Stimulated activated CD4-positive, alpha-beta T cell treated with anti-CD3 and anti-CD28 coated beads, TNF-alpha, amount 100 ng/mL, for 24 hours (primary cell): ENCODE results near the gene NEGR1.

Experiments
- DNase-seq, 3 experiments: peaks; one replicate each; pipeline ENCODE4 v3.0.0-alpha.2; 2020; ENCODE audit warnings: low read depth in 3 of 3

The NEGR1 gene

DNA sequence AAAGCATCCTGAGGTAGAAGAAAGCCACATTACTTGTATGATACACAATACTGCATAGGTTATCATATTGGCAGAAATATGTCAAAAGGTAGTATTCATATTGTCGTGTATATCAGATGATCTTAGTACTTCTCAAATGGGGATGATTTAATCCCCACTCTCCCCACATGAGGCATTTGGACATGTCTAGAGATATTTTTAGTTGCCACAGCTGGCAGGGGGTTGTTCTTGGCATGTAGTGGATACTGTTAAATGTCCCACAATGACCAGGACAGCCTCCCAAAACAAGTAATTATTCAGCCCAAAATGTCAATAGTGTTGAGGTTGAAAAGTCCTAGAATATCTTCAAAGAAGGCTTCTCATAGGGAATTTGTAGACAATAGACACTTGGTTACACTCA lies 162.8 kb downstream of the NEGR1 start:
- no peak for DNase-seq

DNA sequence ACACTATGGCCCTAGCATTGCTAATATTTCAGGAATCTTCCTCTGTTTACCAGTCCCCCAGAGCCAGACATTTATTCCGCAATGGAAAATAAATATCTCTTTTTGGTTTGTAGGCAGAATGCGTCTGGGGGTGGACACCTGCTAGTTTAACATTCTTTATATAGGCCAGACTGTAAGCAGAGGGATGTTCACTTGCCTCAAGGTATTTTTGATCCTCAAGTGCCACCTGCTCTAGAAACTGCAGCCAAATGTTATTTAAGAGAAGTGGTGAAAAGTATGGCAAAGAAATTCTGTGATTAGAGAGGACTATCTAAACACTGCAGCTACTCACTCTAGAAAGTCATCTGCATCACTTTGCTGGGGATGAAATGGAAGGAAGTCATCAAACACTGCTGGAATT lies 164.7 kb downstream of the NEGR1 start:
- DNase-seq = no peak

DNA sequence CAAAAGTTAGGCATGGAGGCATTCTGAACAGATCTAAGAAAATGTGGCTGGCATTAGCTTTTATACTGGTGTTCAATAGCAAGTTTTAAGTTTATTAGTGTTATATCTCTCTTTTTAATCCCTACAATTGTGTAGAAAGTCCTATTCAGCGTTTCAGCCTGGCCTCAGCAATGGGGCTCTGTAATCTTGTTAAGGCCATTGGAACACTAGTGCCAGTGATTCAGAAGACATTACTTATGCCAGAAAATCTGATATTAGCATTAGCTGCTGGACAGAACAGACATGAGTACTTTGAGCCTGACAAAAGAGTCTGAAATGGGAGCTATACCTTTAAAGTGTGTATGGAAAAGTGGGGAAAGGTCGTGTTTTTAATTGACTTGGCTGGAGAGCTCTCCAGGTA lies 167.0 kb downstream of the NEGR1 start:
- no peak for DNase-seq

DNA sequence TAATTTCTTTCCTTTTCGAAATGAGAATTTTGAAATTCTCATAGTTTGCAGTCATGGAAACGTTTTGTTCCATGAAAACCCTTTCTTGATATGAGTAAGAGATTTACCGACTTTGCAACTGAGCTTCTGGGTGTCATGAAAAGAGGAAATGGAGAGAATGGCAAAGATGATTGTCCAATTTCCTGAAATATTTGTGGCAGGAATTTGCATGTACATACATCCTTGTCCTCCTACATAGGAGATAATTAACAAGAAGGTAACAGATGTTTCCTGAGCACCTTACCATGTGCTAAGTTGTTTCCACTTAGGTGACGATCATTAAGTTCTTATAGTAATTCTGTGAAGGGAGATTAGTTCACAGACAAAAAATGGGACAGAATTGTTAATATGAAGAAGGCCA lies 170.7 kb downstream of the NEGR1 start:
- DNase-seq = no peak

DNA sequence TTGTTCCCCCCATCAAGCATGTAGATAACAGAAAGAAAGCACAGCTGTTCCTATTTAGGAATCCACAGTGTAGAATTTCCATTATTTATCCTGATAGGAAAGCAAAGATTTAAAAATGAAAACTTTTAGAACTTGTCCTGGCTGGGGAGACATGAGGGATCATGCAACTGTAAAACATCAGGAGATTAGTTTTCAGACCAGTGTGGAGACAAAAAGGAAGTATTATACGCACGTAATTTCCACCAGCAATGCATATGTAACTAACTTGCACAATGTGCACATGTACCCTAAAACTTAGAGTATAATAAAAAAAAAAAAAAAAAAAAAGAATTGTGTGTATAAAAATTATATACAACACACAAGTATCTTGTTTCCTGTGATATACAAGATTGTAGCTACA lies 172.4 kb downstream of the NEGR1 start:
- DNase-seq = no peak

DNA sequence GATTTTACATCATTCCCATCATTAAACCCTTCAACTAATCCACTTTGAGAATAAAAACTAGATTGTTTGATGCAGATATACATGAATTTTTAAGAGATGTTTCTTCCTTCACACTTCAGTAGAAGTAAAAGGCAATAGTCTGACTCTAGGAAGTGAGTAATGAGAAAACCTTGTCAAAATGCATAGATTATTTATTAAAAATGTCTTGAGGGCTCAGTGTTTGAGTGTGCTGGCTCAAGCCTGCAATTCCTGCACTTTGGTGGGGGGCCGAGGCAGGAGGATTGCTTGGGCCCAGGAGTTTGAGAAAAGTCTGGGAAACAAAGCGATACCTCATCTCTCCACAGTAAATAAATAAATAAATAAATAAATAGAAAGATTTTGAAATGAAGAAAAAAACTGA lies 177.1 kb downstream of the NEGR1 start:
- no peak for DNase-seq

DNA sequence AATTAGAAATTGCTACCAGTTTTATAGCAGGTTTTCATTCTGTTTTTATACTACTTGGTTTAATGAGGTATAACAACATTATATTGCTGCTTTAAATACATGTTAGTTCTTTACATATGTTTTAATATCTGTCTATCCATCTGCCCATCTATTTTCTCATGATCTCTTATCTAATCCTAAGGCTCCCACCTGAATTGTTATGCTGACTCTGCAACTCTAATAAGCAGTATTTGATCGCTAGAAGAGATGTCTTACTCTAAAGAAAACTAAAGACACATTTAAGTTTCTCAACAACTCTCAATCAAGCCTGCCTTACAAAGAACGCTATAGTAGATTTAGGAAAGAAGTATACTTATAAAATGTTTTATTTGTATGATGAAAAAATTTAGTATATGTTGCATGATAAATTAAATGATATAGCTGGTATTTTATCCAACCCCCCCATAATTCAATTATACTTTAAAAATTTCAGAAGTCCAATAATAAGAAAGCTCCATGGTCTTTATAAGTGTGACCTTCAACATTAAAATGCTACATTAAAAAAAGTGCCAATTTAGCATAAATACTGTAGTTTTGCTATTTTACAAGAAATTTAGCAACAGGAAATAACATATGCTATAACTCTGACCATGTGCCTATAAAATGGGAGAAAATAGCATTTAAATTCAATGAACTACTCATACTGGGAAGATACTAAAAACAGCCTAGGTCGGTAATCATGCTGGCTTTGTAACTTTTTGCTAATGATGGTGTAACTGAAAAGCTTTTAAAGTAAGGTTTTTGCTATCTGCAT lies 180.3 kb downstream of the NEGR1 start:
- DNase-seq = no peak

DNA sequence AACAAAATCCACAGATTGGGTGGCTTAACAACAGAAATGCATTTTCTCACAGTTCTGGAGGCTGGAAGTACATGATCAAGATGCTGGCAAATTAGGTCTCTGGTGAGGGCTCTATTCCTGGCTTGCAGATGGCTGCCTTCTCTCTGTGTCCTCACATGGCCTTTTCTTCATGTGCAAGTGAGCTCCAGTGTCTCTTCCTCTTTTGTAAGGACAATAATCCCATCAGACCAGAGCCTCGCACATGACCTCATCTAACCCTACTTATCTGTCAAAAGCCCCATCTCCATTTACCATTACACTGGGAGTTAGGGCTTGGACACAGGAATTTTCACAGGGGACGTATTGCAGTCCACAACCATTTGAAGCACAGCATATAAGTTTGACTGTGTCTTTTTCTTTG lies 181.6 kb downstream of the NEGR1 start:
- no peak for DNase-seq

DNA sequence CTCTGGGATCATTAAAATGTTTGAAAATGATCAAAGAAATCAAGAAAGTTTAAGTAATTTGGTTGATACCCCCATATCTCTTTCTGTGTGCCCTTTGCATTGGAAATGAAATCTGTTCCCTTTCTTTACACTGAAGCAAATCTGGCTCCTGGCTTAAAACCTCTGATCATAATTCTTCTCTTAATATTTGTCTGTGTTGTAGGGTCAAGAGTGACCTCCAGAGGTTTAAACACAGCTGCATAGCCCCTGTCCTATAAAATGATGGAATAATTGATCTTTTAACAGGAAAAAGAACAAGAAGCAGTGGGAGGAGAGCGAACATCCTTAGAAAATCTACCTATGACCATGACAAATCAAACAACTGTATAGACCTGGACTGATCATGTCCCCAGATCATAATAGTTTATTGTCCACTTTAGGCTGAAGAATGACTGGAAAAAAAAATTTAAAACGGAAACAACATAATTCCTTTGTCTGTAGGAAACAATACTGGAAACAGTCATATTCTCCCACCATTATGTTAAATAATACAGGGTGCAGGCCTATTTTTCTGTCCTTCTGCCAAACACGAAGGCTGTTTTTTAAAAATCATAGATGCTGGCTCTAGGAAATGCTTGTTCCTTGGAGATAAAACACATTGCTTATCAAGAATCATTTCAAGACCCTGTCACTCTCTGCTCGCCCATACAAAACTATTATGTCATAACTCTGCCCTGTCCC lies 184.3 kb downstream of the NEGR1 start:
- DNase-seq = no peak

DNA sequence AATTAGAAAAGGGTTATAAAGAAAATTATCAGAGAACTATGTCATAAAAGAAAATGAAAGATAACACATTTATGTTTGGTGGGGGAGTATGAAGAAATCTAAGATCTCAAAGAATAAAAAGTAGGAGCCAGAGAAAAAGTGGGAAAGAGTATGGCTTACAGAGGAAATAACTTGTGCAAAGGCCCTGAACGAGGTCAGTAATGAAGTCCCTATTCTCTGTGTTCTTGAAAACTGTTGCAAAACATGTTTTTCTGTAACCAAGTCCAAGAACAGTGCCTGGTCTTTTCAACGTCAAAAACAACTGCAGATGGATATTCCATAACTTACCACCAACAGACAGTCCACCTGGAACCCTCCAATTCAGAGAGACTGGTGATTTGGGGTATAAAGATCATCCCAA lies 188.1 kb downstream of the NEGR1 start:
- no peak for DNase-seq

DNA sequence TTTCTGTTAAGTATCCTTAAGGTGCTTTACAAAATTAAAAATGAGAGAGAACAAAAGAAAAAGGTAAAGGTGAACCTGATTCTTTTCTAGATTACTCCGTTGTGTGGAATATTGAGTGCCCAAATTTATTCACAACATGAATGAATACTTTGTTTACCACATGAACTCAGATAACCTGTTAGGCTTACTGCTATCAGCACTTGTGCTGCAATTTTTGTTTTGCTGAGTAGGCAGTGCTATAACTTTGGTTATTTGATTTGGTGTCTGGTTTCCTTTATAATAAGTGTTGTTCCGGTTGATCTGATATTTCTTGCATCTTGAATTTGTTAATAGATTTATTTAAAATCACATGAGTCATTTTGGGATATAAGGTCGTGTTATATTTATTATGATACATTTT lies 195.9 kb downstream of the NEGR1 start:
- no peak for DNase-seq

DNA sequence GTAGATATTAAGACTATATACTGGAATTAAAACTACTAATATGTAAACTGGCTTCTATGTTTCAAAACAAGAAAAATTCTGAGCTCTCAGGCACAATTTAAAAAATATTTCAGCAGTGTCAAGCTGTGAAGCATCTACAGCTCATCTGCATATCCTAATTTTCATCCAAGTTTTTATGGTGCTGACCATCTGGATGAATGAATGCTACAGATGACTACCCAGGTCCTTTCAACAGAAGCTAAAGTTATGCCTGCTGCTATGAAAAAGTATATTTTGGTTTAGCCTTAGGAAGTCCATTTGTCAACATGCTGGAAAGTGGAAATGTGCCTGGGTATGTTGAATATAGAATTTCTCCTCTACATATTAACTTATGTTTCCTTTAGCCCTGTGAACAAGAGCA lies 206.9 kb downstream of the NEGR1 start:
- DNase-seq = no peak

DNA sequence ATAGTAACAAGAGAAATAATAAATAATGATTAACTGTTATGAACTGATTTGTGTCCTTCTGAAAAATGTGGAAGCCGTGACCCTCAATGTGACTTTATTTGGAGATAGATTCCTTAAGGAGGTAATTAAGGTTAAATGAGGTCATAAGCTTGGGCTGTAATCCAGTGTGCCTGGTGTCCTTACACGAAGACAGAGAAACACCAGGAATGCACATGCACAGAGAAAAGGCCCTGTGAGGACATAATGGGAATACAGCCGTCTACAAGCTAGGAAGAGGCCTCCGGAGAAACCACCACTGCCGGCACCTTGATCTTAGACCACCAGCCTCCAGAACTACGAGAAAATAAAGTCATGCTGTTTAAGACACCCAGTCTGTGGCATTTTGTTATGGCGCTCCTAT lies 215.9 kb downstream of the NEGR1 start:
- DNase-seq = no peak

DNA sequence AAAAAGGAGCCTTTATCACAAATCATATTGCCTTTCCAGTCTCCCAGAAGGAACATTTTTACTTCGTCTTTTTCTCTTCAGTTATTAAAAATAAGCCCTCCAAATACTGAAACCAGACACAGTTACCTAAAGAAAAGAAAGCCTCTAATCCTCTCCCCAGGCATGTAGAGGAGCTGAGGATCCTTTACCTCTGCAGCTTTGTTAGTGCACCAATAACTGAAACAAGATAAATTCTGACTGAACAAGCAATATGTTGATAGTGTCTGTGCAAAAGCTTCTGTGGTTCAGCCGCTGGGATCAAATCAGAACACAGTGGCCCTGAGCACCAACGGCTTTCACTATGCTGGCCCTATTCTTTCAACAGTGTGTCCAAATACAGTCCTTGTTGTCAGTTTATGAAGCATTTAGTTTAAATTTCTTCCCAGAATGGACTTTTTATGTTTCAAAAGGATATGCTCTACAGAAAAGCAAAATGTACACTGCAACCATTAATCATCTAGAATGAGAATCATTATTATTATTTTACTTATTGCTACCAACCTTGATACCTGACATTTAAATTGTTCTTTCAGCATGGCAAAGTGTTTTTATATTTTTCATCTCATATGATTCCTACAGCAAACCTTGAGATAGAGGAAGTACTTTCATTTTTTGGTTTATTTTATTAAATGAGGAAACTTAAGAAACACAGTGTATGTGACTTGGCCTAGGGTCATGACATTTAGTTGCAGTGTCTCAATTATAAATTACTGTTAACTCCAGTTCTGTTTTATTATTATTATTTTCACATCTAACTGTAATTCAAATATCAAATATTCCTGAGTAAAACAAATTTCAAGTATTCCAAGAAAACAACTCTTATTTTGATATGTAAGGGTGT lies 217.9 kb downstream of the NEGR1 start:
- DNase-seq = no peak

DNA sequence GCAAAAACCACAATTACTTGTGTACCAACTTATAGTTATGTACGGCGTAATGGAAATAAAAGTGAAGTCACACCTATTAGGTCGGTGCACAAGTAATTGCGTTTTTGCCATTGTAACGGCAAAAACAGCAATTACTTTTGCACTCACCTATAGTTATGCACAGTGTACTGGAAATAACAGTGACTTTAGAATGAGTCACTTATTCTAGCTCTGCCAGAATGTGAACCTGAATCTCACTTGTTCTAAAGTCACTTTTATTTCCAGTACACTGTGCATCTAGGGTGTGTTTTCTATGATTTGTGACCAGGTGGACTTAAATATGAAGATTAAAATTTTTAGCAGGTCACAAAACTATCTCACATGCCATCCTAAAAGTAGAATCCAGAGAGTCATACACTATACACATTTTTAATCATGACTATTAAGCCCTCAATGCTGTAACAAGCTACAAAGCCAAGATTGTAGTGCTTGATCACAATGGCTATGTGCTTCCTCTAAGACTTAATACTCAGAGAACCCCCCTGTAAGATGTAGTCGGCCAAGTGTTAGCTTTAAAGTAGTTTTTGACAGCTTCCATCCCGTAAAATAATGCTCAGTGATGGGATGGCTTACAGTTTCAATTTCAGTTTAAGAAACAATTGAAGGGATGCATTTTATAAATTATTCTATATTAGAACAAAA lies 218.8 kb downstream of the NEGR1 start:
- no peak for DNase-seq

DNA sequence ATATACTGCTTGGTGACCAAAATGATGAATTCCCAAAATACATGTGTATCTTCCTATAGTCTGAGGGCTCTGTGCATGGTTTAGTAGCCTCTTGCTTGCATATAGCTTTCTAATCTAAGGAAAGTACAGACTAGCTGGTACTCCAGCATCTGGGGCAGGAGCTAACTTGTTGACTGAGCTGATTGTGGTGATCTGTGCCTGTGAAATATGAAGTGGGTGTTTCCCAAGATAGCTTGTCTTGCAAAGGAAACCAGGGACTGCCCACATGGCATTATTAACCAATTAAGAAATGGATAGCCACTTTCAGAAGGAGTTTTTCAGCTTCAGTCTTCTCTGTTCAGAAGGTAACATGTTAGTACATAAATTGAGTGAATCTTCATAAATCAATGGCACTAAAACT lies 219.8 kb downstream of the NEGR1 start:
- DNase-seq = no peak

DNA sequence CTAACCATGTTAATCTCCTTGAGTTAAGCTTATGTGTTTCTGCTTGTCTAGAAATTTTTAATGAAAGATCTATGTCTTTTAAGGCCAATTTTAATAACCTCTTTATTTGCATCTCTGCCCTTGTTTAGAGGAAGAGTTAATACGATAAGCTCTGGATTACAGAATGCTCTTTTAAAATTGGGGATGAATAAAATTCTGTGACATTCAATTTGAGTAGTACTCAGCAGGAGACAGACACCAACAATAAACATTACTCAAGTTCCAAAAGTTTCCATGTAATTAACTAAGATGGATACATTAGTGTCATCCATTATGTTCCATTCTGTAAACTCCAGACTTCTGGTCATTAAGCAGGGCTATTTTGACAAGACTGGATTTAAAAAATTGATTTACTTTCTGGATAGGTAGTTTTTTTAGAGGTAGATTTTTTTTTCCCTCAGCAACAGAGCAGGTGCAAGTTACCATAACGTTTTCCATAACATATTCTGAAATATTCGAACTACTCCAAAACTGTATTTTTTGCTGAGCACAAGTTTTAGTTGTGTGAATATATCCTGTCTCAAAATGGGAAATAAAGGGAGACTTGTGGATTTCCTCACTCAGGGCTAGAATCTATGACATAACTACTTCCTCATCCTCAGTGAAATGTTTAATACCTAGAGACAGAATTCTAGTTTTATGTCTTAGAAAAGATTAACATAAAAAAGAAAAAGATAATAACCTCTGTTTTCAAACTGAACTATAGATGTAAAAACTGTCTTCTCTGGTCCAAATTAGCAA lies 221.7 kb downstream of the NEGR1 start:
- no peak for DNase-seq

DNA sequence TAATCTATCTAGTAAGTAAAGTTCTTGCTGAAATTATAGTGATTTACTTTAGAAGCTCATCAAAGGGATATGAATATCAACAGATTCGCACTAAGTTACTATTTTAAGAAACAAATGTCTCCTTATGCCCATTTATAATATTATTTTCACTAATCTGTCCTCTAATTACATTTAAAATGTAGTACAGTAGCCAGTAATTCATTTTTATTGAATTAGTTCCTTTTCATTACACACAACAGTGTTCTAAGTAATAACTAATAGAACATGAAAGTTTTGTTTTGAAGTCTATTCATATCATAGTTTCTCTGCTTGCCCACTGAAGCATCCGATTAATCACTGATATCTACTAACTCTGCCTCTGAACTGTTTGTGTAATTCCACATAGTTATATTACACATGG lies 225.8 kb downstream of the NEGR1 start:
- DNase-seq = no peak

DNA sequence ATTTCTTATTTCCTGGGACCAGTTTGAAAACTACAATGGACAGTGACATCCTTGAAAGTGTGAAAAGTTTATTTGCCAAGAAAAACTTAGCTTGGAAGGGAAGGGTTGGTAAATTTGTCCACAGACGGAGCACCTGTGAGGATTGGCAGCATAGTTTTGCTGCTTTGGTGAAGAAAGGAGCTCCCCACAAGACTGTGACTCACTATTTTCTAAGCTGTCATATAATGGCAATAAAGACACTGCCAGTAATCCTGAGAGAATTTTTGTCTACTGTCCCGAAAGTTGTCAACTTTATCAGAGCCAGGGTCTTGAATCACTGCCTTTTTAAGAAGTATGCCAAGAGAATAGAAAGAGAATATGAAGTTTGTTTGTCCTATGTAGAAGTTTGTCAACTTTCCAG lies 230.8 kb downstream of the NEGR1 start:
- DNase-seq = no peak

DNA sequence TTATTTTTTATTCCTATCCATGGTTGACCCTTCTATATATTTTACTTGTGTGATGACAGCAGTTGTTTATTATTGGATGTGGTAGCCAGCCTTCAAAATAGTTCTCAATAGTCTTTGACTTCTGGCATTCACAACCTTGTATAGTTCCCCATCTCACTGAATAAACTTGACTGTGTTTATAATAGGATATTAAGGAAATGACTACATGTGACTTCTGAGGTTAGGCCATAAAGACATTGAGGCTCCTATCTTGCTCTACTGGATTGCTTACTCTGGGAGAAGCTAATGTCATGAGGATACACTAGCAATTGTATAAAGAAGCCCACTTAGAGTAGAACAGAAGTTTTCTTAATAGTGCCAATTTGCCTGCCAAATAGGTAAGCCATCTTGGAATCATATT lies 231.8 kb downstream of the NEGR1 start:
- no peak for DNase-seq

DNA sequence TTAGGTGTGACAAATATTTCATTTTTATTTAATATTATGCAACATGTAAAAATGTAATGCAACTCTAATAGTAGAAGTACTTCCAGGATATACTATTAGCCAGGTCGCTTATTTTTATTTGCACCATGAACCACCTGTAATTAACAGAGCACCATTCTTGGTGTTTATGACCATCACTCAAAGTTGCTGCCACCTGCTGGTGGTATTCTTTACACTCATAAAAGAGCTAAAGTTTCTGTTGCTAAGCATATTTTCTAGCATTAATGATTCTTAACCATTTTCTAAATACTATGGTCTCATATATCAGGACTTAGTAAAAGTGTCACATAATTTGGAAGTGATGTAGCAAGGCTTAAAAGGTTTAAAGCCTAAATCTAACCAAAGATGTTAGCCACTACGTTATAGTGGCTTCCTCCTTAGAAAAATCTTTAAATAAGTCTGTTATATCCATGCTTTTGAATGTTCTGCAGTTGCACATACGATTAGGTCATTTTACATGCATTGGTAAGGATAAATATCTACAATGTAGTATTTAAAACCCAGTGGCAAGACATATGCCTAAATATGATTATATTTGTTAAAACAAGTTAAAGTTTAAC lies 244.5 kb downstream of the NEGR1 start:
- no peak for DNase-seq
